Suppressor macrophage treated with lipopolysaccharide for 1 hour (primary cell): ENCODE measurements around the gene LGALS13.

Experiments used
- DNase-seq, 3 donors: peaks; one replicate each; pipeline ENCODE4 v3.0.0-alpha.2; 2020 to 2022

Gene LGALS13

GRCh38 chr19:39602224-39602623, at the start of gene LGALS13:
LGALS13 (plus strand) TSS chr19:39602524; CDS start chr19:39602569, 45 bp downstream.
- no peak for DNase-seq

- DNase-seq = no peak
Observed at GRCh38 chr19:39553082-39553652, 49.2 kb upstream of the LGALS13 start.

- no peak for DNase-seq
Observed at GRCh38 chr19:39554701-39555311, 47.5 kb upstream of the LGALS13 start.

GRCh38 chr19:39555883-39556282, 46.4 kb upstream of the LGALS13 start:
- no peak for DNase-seq

GRCh38 chr19:39557811-39558623, 44.3 kb upstream of the LGALS13 start:
- peak; percentile 40 to 82 (median 54) for DNase-seq

- DNase-seq = no peak
Observed at GRCh38 chr19:39558624-39559117, 43.7 kb upstream of the LGALS13 start.

- DNase-seq = no peak
Observed at GRCh38 chr19:39563408-39563807, 38.9 kb upstream of the LGALS13 start.

- DNase-seq = no peak
Observed at GRCh38 chr19:39566064-39566463, 36.3 kb upstream of the LGALS13 start.

- peak in 1 of 3 donors; percentile 29 for DNase-seq
Observed at GRCh38 chr19:39568604-39569003, 33.7 kb upstream of the LGALS13 start.

- DNase-seq = no peak
Observed at GRCh38 chr19:39582442-39582841, 19.9 kb upstream of the LGALS13 start.

- DNase-seq = no peak
Observed at GRCh38 chr19:39582891-39583625, 19.3 kb upstream of the LGALS13 start.

GRCh38 chr19:39587496-39587895, 14.8 kb upstream of the LGALS13 start:
- no peak for DNase-seq

GRCh38 chr19:39588066-39588465, 14.3 kb upstream of the LGALS13 start:
- no peak for DNase-seq

- DNase-seq = peak in 2 of 3 donors; percentile 7 to 24
Observed at GRCh38 chr19:39590265-39590664, 12.1 kb upstream of the LGALS13 start.

GRCh38 chr19:39592381-39592780, 9.9 kb upstream of the LGALS13 start:
- no peak for DNase-seq

GRCh38 chr19:39595950-39596349, 6.4 kb upstream of the LGALS13 start:
- DNase-seq = no peak

GRCh38 chr19:39596911-39597310, 5.4 kb upstream of the LGALS13 start:
- no peak for DNase-seq

GRCh38 chr19:39599116-39599515, 3.2 kb upstream of the LGALS13 start:
- DNase-seq = peak in 2 of 3 donors; percentile 53 to 64

- peak in 2 of 3 donors; percentile 16 to 29 for DNase-seq
Observed at GRCh38 chr19:39603825-39604224, 1.5 kb downstream of the LGALS13 start.

GRCh38 chr19:39607021-39607420, 4.7 kb downstream of the LGALS13 start:
- DNase-seq = no peak

- DNase-seq = no peak
Observed at GRCh38 chr19:39607561-39607960, 5.2 kb downstream of the LGALS13 start.

- no peak for DNase-seq
Observed at GRCh38 chr19:39613597-39613996, 11.3 kb downstream of the LGALS13 start.

- DNase-seq = no peak
Observed at GRCh38 chr19:39617745-39618144, 15.4 kb downstream of the LGALS13 start.
